Adrenal gland (tissue), 5 donors: Measurements from ENCODE around the gene IRF9.

Experiments used
- CTCF ChIP-seq, 6 experiments: fragments of 450-650 bp in 4 of 6; fragments of 200-600 bp in 2 of 6; sonication (generic) in 1 of 6; IDR thresholded peaks; 1 replicate in 5 of 6; 2 replicates in 1 of 6; pipeline versions ENCODE4 v1.5.1 to v1.8.0; 2016 to 2021; ENCODE audit warnings: antibody characterized with exemption in 6 of 6, mild to moderate bottlenecking in 2 of 6, moderate library complexity in 1 of 6
- POLR2A ChIP-seq, 2 donors: fragments of 450-650 bp; IDR thresholded peaks; one replicate each; pipeline ENCODE4 v1.6.1; 2017; ENCODE audit warnings: antibody characterized with exemption in 2 of 2, mild to moderate bottlenecking in 2 of 2, moderate library complexity in 1 of 2
- donor health status: DM: no; HTN: no; CAD: no.

- no peak for TF ChIP-seq CTCF (IDR thresholded peaks at IDR 0.05)
- TF ChIP-seq POLR2A (IDR thresholded peaks at IDR 0.05) = no peak
Measured at GRCh38 chr14:24184104-24184970, 23.3 kb downstream of the IRF9 start.
